Testis (tissue), 2 donors: ENCODE results near the gene TMEM171.

Source experiments
- CTCF ChIP-seq, 3 experiments: fragments of 450-650 bp in 2 of 3; fragments of 200-600 bp in 1 of 3; sonication (generic) in 1 of 3; IDR thresholded peaks; one replicate each; pipeline ENCODE4 v1.5.1; 2016 to 2019; ENCODE audit warnings: antibody characterized with exemption in 3 of 3, mild to moderate bottlenecking in 2 of 3, moderate library complexity in 1 of 3
- POLR2A ChIP-seq: fragments of 450-650 bp; IDR thresholded peaks from one replicate; pipeline ENCODE4 v1.6.1; 2017; ENCODE audit warnings: antibody characterized with exemption, mild to moderate bottlenecking, moderate library complexity

- TF ChIP-seq POLR2A (no peak), CTCF (IDR thresholded peaks at IDR 0.05) (no peak)
Measured at GRCh38 chr5:73118391-73118973, 1.9 kb upstream of the TMEM171 start.
